IMR-90 (cell line): ENCODE data around the gene SPATC1L. TPM values are rescaled to one million over a fixed set of nuclear protein-coding genes. Genes with fewer than 3 reads are reported as not detected.

Experiments
- ATAC-seq: fragments of 200-7000 bp; cut with Tn5 transposase; 2 replicates; pipeline ENCODE4 v1.9.1; 2020; ENCODE audit warnings: low read depth, mild to moderate bottlenecking, moderate library complexity
- BruUV-seq: library from RNA; stranded (reverse); fragments of 400-500 nt; replicated peaks from 2 replicates; lab custom pipeline; 2021; lab: Mats Ljungman, UMichigan
- CTCF ChIA-PET: fragments of 300-600 bp; formaldehyde crosslinking; extraction: SDS; loops from one replicate; lab custom pipeline; 2021; ENCODE audit warnings: antibody characterized with exemption; lab: Yijun Ruan, JAX
- POLR2A ChIA-PET: fragments of 300-600 bp; sonication (Branson Sonifier 250); formaldehyde crosslinking; loops from one replicate; lab custom pipeline; 2022; ENCODE audit warnings: antibody characterized with exemption; ENCODE audit not compliant: unreplicated experiment; lab: Charles Lee
- DNase-seq: peaks from one replicate; pipeline ENCODE4 v3.0.0; 2013
- H2AFZ ChIP-seq: replicated peaks from 2 replicates; pipeline ENCODE3; 2013; ENCODE audit warnings: low read length, mild to moderate bottlenecking; ENCODE audit not compliant: poor library complexity
- H2AK5ac ChIP-seq: 2 replicates; pipeline ENCODE4 v1.6.1; 2013; ENCODE audit warnings: low read depth, low read length, inconsistent platforms
- H2AK9ac ChIP-seq: replicated peaks from 2 replicates; pipeline ENCODE3; 2013; ENCODE audit warnings: mild to moderate bottlenecking, low read depth, low read length, moderate library complexity; ENCODE audit not compliant: poor library complexity
- H2BK120ac ChIP-seq: 2 replicates; pipeline ENCODE4 v1.6.1; 2013; ENCODE audit warnings: low read depth, low read length, inconsistent platforms
- H2BK15ac ChIP-seq: 3 replicates; pipeline ENCODE4 v1.6.1; 2013; ENCODE audit warnings: low read depth, low read length, inconsistent platforms
- H2BK20ac ChIP-seq: 2 replicates; pipeline ENCODE4 v1.6.1; 2013; ENCODE audit warnings: low read depth, mild to moderate bottlenecking, inconsistent platforms, low read length, moderate library complexity
- H2BK5ac ChIP-seq: 2 replicates; pipeline ENCODE4 v1.6.1; 2013; ENCODE audit warnings: mild to moderate bottlenecking, low read depth, low read length, inconsistent platforms; ENCODE audit not compliant: poor library complexity, severe bottlenecking
- H3K14ac ChIP-seq: replicated peaks from 2 replicates; pipeline ENCODE4 v1.6.1; 2013; ENCODE audit warnings: low read depth, low read length, inconsistent platforms
- H3K18ac ChIP-seq: 2 replicates; pipeline ENCODE4 v1.6.1; 2013; ENCODE audit warnings: low read depth, low read length, control low read depth
- H3K23ac ChIP-seq: 2 replicates; pipeline ENCODE4 v1.6.1; 2013; ENCODE audit warnings: low read depth, low read length, inconsistent platforms
- H3K27ac ChIP-seq: 2 replicates; pipeline ENCODE4 v1.5.1; 2013; ENCODE audit warnings: mild to moderate bottlenecking, control low read depth, low read length; ENCODE audit not compliant: insufficient read depth
- H3K27me3 ChIP-seq: 2 replicates; pipeline ENCODE4 v1.6.1; 2013; ENCODE audit warnings: low read length; ENCODE audit not compliant: control insufficient read depth, insufficient read depth
- H3K36me3 ChIP-seq: 2 replicates; pipeline ENCODE4 v1.6.1; 2013; ENCODE audit warnings: low read length, mixed read lengths; ENCODE audit not compliant: control insufficient read depth, insufficient read depth
- H3K4ac ChIP-seq: 2 replicates; pipeline ENCODE4 v1.6.1; 2013; ENCODE audit warnings: low read depth, low read length, inconsistent platforms
- H3K4me1 ChIP-seq: 2 replicates; pipeline ENCODE4 v1.6.1; 2013; ENCODE audit warnings: low read length, mixed read lengths; ENCODE audit not compliant: control insufficient read depth, insufficient read depth
- H3K4me2 ChIP-seq: 2 replicates; pipeline ENCODE4 v1.6.1; 2013; ENCODE audit warnings: low read depth, mild to moderate bottlenecking, control low read depth, low read length, moderate library complexity
- H3K4me3 ChIP-seq: 2 replicates; pipeline ENCODE4 v1.5.1; 2013; ENCODE audit warnings: low read depth, mild to moderate bottlenecking, control low read depth, low read length, moderate library complexity; ENCODE audit not compliant: insufficient read depth
- H3K56ac ChIP-seq: 2 replicates; pipeline ENCODE4 v1.6.1; 2013; ENCODE audit warnings: low read length, inconsistent platforms; ENCODE audit not compliant: insufficient read depth; ENCODE audit errors: extremely low read depth
- H3K79me1 ChIP-seq, 2 experiments: 2 replicates each; pipeline ENCODE4 v1.6.1; 2013; ENCODE audit warnings: low read length in 2 of 2, inconsistent platforms in 1 of 2, low read depth in 1 of 2
- H3K9ac ChIP-seq: 2 replicates; pipeline ENCODE4 v1.6.1; 2013; ENCODE audit warnings: low read depth, low read length, control low read depth
- H3K9me1 ChIP-seq: 2 replicates; pipeline ENCODE4 v1.6.1; 2013; ENCODE audit warnings: low read length, inconsistent platforms; ENCODE audit not compliant: insufficient read depth
- H3K9me3 ChIP-seq: 2 replicates; pipeline ENCODE4 v1.6.1; 2013; ENCODE audit warnings: low read length; ENCODE audit not compliant: control insufficient read depth, insufficient read depth
- H4K20me1 ChIP-seq: 2 replicates; pipeline ENCODE4 v1.6.1; 2013; ENCODE audit warnings: low read length, inconsistent platforms; ENCODE audit not compliant: insufficient read depth
- H4K5ac ChIP-seq: 2 replicates; pipeline ENCODE4 v1.6.1; 2013; ENCODE audit warnings: mild to moderate bottlenecking, low read depth, low read length, control low read depth
- H4K8ac ChIP-seq, 2 experiments: 2 replicates each; pipeline ENCODE4 v1.6.1; 2013; ENCODE audit warnings: low read depth in 2 of 2, low read length in 2 of 2, control low read depth in 1 of 2, inconsistent platforms in 1 of 2
- H4K91ac ChIP-seq: 2 replicates; pipeline ENCODE4 v1.6.1; 2013; ENCODE audit warnings: low read depth, low read length, inconsistent platforms; ENCODE audit not compliant: insufficient read depth
- BHLHE40 ChIP-seq: fragments of 150-350 bp; IDR thresholded peaks from 2 replicates; pipeline ENCODE4 v1.6.1; 2016; ENCODE audit warnings: mild to moderate bottlenecking, low read depth, low read length
- CEBPB ChIP-seq: IDR thresholded peaks from 2 replicates; pipeline ENCODE4 v1.6.1; 2012; ENCODE audit warnings: low read depth, low read length, improper control_type of control experiment
- MAZ ChIP-seq: IDR thresholded peaks from 2 replicates; pipeline ENCODE4 v1.6.1; 2012; ENCODE audit warnings: low read depth, mild to moderate bottlenecking, low read length, improper control_type of control experiment, moderate library complexity, borderline replicate concordance
- MXI1 ChIP-seq: IDR thresholded peaks from 2 replicates; pipeline ENCODE4 v1.6.1; 2012; ENCODE audit warnings: low read depth, mild to moderate bottlenecking, low read length, moderate library complexity, borderline replicate concordance
- POLR2A ChIP-seq: IDR thresholded peaks from 2 replicates; pipeline ENCODE4 v1.6.1; 2012; ENCODE audit warnings: mild to moderate bottlenecking, low read depth, low read length
- RFX5 ChIP-seq: IDR thresholded peaks from 2 replicates; pipeline ENCODE4 v1.8.0; 2012; ENCODE audit warnings: low read depth, mild to moderate bottlenecking, low read length, moderate library complexity
- USF2 ChIP-seq: fragments of 150-350 bp; IDR thresholded peaks from 2 replicates; pipeline ENCODE4 v1.6.1; 2017; ENCODE audit warnings: mild to moderate bottlenecking, antibody characterized with exemption, low read length, low read depth
- WGBS, 2 experiments: methylation state at CpG; one replicate each; pipeline versions ENCODE4 v1.1.5 to v1.1.7; 2013; ENCODE audit warnings: missing lambda C conversion rate in 2 of 2; ENCODE audit not compliant: insufficient read length in 1 of 2; ENCODE audit errors: extremely low coverage in 2 of 2; 5-methylcytosine and 5-hydroxymethylcytosine counted together
- dilution Hi-C: fragments of 300-500 bp; cut with HindIII; formaldehyde crosslinking; loops from one replicate; pipeline ENCODE4 v1.14.3; 2018; ENCODE audit warnings: low sequenced_read_pairs; ENCODE audit not compliant: unreplicated experiment
- in situ Hi-C: fragments of 300-500 bp; cut with MboI; formaldehyde crosslinking; loops from 3 replicates; pipeline ENCODE4 v1.14.3; 2019; ENCODE audit warnings: low sequenced_read_pairs, inconsistent platforms, mixed read lengths
- intact Hi-C: fragments of 100-400 bp; cut with micrococcal nuclease; formaldehyde crosslinking; loops from 2 replicates; pipeline ENCODE4 v1.10.0; 2022
- polyA plus RNA-seq, 3 experiments: library from polyadenylated mRNA; depleted of rRNA; stranded (reverse); fragments of >200 nt; gene quantifications; 2 replicates each; pipeline ENCODE4 v1.2.3, GENCODE V29; 2012; ENCODE audit warnings: low replicate concordance in 1 of 3
- total RNA-seq: library from RNA; depleted of rRNA; stranded (reverse); fragments of >200 nt; gene quantifications from 2 replicates; pipeline ENCODE4 v1.2.3, GENCODE V29; 2012

Gene SPATC1L
- total and polyA plus RNA-seq, 2 of the 4 experiments (the other 2 are of a cell fraction): 3.8 to 17.2 TPM

GRCh38 chr21:46222436-46223116 lies 38.3 kb upstream of the SPATC1L start:
- no peak overlapping the region for H2AK5ac ChIP-seq
- no peak overlapping the region for H3K18ac ChIP-seq
- peak overlapping the region; percentile 55 for H2AK9ac ChIP-seq
- H4K20me1 ChIP-seq: peaks cover 34% of the 10 kb centered on the region; the same call in 1 of the 2 replicates
- H3K9ac ChIP-seq: no peak overlapping the region
- no peak overlapping the region for H3K4ac ChIP-seq
- 81% methylated on average over 5 of the region's 11 CpGs; no CpG with 5 or more reads in 1 of the 2 experiments for WGBS, 2 experiments
- H4K5ac ChIP-seq: no peak overlapping the region
- H3K36me3 ChIP-seq: peaks cover 28% of the 10 kb centered on the region
- DNase-seq (no peak), ATAC-seq (no peak)
- no peak overlapping the region for H4K8ac ChIP-seq
- no peak overlapping the region for H2BK20ac ChIP-seq
- dilution Hi-C loops (no loop called here), in situ Hi-C loops (no loop called here), intact Hi-C loops (no loop called here)
- POLR2A ChIA-PET: no interaction called here
- H2AFZ ChIP-seq: no peak overlapping the region
- BruUV-seq: no TSS peak
- CTCF ChIA-PET: no interaction called here
- H3K79me1 ChIP-seq: peaks cover 16 to 65% of the 10 kb centered on the region in 2 experiments
- no peak overlapping the region for H3K14ac ChIP-seq
- no peaks in the 10 kb centered on the region for H3K27me3 ChIP-seq
- TF ChIP-seq POLR2A: no peak
- TF ChIP-seq BHLHE40: no peak
- no peak for TF ChIP-seq CEBPB
- no peak for TF ChIP-seq MAZ
- TF ChIP-seq MXI1: no peak
- no peak for TF ChIP-seq RFX5
- TF ChIP-seq USF2: no peak
- no peak overlapping the region for H3K4me2 ChIP-seq
- H4K91ac ChIP-seq: no peak overlapping the region
- H3K4me3 ChIP-seq: no peak overlapping the region
- no peaks in the 10 kb centered on the region for H3K9me3 ChIP-seq
- no peak overlapping the region for H2BK5ac ChIP-seq
- H3K9me1 ChIP-seq: peaks cover 8% of the 10 kb centered on the region
- H2BK120ac ChIP-seq: no peak overlapping the region
- no peak overlapping the region for H3K23ac ChIP-seq
- H3K27ac ChIP-seq: no peak overlapping the region
- H2BK15ac ChIP-seq: no peak overlapping the region
- no peak overlapping the region for H3K56ac ChIP-seq
- peaks cover 9% of the 10 kb centered on the region for H3K4me1 ChIP-seq
